EL (cell line): ENCODE data around the gene UBTF.

Experiments
- DNase-seq: peaks from one replicate; pipeline ENCODE4 v3.0.0-alpha.2; 2016

UBTF gene

GRCh38 chr17:44197107-44197506 is 22.4 kb downstream of the UBTF start:
- no peak for DNase-seq

- DNase-seq: no peak
These were observed 26.0 kb downstream of the UBTF start for GRCh38 chr17:44193326-44194084.

DNA sequence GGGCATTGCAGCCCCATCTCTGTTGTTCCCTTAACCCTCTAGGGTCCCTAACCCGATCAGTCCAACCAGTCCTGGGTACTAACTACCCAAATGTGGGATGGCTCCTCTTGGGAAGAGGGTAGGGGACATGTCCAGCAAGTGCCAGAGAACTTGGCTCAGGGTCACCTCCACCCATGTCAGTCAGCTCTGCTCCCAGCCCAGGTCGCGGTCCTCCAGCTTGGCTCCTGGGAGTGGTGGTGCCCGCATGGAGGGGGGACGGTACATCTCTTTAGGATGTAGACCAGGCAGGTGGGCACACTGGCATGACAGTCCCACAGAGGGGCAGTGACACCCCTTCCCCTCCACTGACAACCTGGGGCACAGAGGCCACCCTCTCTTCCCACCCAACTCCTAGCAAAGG is 26.7 kb downstream of the UBTF start:
- DNase-seq: no peak

DNA sequence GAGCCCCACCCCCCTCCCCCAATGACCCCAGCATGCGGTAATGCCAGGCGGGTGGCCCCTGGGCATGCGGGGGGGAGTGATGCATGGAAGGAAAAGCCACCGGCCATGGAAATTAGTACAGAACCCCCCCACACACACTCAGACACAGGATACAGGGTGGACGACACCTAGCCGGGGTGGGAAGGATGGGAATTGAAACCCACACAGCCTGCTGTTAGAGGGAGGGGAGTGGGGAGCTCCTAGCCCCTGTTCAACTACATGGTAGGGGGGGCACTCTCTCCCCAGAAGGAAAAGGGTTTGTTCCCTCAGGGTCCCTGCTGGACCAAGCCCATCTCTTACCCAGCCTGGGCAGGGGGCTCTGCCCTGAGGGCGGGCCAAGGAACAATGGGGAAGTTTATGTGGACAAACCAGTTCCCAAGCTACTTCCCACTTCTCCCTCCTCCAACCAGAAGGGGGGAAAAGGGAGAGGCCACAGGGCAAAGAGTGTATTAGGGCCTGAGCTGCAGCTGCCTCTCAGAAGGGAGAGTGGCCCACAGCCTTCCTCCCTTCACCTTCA is 27.5 kb downstream of the UBTF start:
- no peak for DNase-seq

DNA sequence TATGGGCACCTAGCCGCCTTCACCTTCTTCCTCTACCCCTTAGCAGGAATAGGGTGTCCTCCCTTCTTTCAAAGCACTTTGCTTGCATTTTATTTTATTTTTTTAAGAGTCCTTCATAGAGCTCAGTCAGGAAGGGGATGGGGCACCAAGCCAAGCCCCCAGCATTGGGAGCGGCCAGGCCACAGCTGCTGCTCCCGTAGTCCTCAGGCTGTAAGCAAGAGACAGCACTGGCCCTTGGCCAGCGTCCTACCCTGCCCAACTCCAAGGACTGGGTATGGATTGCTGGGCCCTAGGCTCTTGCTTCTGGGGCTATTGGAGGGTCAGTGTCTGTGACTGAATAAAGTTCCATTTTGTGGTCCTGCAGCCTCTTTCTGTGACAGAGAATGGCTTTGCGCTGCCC is 28.1 kb downstream of the UBTF start:
- no peak for DNase-seq

DNA sequence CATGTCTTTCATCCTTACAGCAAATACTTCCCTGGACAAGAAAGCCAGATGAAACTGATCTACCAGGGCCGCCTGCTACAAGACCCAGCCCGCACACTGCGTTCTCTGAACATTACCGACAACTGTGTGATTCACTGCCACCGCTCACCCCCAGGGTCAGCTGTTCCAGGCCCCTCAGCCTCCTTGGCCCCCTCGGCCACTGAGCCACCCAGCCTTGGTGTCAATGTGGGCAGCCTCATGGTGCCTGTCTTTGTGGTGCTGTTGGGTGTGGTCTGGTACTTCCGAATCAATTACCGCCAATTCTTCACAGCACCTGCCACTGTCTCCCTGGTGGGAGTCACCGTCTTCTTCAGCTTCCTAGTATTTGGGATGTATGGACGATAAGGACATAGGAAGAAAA is 29.0 kb downstream of the UBTF start:
- DNase-seq: no peak

- DNase-seq: no peak
These were observed 30.7 kb downstream of the UBTF start for GRCh38 chr17:44188576-44189403.

- DNase-seq: peak; percentile 37
These were observed 32.2 kb downstream of the UBTF start for GRCh38 chr17:44187131-44187899.

DNA sequence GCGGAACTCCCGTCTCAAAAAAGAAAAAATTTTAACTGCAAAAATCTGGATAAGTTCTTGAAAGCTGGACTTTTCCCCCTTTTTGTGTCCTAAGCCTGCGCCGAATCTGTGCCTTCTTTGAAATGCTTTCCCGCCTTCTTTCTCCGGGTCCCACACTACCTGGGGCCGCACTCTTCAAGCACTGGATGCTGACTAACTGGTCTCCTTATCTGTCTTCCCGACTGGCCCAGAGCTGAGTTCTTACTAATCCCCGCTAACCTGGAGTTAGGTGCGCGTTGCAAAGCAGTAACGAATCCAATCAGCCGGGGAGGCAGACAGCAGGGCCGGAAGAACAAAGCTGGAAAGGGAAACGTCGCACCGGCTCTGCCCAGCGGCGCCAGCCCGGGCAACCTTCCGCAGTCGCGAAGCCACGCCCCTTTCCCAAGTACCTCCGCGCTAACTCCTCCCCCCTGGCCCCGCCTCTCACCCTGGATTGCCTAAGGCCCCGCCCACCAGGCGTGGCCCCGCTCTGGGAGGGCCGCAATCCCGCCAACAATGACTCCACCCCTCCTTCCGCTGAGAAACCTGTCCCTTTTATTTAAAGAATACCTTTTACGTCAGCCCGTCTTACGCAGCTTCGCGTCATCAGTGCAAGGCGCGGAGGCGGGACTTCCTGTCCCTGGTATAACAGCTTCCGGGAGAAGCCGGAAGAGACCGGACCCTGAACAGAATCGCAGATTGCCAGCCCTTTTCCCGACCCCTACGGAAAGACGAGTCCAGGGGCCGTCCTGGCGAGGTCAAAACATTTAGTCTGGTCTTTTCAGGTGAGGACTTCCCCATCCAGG is 33.0 kb downstream of the UBTF start, which contains the start of gene TMUB2:
Gene TMUB2, plus strand, starts transcription at position 666 of the 824 bp plus-strand sequence. CDS start 737 bp downstream, outside the sequence.
- DNase-seq: peak; percentile 99

GRCh38 chr17:44184212-44184810 is 35.2 kb downstream of the UBTF start:
- no peak for DNase-seq

DNA sequence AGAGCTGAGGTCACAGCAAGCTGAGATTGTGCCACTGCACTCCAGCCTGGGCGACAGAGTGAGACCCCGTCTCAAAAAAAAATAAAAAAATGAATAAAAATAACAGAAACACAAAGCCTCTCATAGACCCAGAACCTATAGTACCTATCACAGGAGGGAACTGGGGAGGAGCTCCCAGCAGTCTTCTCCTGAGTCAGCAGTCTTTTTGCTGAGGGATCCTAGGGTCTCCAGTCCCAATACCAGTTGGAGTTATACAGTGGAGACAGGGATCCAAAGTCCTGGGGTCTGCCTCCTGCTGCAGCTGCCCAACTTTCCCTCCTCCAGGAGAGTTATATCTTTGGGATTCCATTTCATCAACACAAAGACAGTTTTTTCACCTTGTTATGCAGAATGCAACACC is 36.5 kb downstream of the UBTF start:
- DNase-seq: no peak

DNA sequence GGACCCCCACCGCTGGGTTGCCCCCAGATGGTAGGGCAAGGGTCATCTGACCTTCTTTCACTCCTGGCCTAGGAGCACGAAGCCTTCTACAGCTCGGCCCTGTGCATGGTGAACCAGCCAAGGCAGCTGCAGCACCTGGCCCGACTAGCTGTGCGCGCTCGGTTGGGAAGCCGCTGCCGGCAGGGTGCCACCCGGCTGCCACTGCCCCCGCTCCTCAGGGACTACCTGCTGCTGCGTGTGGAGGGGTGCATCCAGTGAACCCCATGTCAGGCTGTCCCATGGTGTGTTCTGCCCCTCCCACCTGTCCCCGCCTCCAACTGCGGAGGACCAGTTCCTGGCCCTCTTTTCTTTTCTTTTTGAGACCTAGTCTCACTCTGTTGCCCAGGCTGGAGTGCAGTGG is 41.3 kb downstream of the UBTF start:
- DNase-seq: no peak

- no peak for DNase-seq
These were observed 41.8 kb downstream of the UBTF start for GRCh38 chr17:44177640-44178039.

- no peak for DNase-seq
These were observed 42.6 kb downstream of the UBTF start for GRCh38 chr17:44176671-44177501.

DNA sequence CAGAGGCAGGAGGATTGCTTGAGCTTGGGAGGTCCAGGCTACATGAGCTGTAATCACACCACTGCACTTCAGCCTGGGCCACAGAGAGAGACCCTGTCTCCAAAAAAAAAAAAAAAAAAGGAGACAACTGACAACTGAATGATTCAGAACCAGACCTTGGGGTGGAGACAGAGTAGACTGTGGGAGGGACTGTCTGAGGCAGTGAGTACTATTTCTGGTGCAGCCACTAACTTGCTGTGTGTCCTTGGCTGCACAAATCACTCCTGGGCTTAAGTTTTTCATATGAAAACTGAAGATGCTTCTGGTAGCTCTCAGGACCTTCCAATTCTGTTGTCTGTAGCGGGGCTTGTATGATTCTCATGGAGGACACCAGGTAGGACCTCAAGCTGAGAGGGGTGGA is 43.2 kb downstream of the UBTF start:
- no peak for DNase-seq

- DNase-seq: no peak
These were observed 45.0 kb downstream of the UBTF start for GRCh38 chr17:44174427-44174826.

DNA sequence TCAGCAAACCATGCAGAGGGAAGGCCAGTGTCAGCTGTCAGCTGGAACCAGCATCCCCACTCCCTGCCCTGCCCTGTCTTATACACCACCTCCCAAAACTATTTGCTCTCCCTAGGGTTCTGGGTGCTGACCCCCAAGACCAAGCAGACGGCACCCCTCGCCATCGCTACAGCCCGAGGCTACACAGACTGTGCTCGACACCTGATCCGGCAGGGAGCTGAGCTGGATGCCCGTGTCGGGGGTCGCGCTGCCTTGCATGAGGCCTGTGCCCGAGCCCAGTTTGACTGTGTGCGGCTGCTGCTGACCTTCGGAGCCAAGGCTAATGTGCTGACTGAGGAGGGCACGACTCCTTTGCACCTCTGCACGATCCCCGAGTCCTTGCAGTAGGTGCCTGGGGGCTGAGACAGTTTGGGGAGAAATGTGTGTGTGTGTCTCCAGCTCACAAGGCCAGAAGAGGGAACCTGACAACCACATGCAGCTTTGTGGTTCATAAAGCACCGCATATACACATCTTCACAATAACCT is 47.5 kb downstream of the UBTF start:
- DNase-seq: no peak

DNA sequence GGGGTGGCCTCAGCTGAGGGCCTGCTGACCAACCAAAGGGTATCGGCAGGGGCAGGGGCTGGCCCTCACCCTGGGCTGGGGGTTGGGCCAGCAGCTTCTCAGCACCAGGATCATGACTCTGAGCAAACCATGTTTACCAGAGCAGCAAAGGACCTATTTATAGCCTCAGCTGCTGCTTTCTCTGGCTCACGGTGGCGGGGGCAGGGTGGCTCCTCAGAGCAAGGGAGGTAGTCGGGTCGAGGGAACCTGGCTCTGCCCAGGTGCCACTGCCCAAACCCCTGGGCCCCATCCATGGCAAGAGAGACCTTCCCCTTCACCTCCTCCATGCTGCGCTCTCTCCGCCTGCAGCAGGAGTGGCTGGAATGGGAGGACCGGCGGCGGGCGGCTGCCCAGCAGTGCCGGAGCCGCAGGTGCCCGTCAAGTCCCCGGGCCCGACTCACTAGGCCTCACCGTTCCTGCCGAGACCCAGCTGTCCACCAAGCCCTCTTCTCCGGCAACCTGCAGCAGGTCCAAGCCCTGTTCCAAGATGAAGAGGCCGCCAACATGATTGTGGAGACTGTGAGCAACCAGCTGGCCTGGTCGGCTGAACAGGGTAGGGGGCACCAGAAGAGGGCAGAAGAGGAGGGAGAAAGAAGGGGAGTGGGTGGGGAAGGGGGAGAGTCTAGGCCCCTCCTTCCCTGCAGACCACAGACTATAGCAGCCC is 48.8 kb downstream of the UBTF start, which contains the start of gene ASB16:
Gene ASB16, plus strand, starts transcription at position 206 of the 703 bp plus-strand sequence. Its CDS starts 86 bp downstream, at position 292.
- DNase-seq: no peak

- no peak for DNase-seq
These were observed 49.4 kb downstream of the UBTF start for GRCh38 chr17:44170135-44170498.
